GM18870 (cell line): ENCODE results near the gene DUSP7.

ENCODE experiments used
- ATAC-seq: cut with Tn5 transposase; IDR thresholded peaks from one replicate; pipeline ENCODE4 v1.9.1; 2021; ENCODE audit warnings: moderate library complexity; ENCODE audit not compliant: unreplicated experiment

The DUSP7 gene

DNA sequence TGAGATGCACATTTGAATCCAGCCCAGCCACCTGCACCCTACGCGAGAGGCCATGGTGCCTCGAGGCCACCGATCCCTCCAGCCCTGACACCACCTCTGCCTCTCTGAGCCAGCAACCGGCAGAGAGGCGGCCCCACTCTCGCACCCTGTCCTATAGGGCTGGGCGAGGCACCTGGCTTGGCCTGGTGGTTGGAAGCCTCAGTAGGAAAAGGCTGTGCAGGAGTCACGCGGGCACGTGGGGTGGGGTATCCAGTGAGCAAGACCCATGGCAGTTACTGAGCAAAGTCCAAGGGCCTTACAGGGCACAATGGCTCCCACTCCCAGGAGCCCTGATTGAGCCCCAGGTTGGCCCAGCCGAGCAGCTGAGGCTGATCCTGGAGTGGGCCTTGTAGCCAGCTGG lies 12.4 kb upstream of the DUSP7 start:
- no peak for ATAC-seq

DNA sequence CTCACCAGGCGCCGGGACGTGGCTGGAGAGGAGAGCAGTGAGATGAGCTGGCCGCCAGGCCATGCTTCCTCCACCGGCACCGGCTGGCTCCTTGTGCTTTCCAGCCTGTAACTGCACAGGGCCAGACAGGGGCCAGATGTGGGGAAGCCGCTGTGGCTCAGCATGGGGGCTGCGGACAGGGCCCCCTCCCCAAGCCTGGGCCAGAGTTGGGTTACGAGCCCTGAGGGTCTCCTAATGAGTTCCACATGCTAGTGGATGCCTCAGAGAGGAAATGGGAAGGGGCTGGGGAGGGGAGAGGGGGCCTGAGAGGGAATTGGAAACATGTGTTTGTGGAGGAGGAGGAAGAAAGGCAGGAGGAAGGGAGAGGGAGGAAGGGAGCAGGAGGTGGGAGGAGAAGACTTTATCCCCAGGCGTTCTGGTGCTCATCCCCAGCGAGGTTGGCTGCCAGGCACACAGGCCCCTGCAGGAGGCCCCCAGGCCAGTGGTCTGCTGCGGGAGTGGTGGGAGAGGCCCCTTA lies 11.7 kb upstream of the DUSP7 start:
- ATAC-seq, result no peak

DNA sequence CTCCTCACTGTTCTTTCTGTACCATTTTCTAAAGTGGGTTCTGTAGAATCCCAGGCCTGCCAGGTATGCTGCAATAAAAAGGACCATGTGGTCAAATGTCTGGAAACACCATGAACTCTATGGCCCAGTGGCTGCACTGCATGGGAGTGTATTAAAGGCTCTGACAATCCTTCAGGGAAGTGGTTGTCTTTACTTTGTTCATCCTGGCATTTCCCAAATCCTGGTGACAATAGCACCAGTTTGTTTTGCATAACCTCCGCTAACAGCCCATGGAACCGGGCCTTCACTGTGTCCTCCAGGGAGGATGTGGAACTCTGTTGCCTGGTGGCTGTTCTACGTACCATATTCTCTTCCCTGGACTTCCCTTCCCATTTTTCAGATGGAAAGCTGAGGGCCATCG lies 11.2 kb upstream of the DUSP7 start:
- no peak for ATAC-seq

DNA sequence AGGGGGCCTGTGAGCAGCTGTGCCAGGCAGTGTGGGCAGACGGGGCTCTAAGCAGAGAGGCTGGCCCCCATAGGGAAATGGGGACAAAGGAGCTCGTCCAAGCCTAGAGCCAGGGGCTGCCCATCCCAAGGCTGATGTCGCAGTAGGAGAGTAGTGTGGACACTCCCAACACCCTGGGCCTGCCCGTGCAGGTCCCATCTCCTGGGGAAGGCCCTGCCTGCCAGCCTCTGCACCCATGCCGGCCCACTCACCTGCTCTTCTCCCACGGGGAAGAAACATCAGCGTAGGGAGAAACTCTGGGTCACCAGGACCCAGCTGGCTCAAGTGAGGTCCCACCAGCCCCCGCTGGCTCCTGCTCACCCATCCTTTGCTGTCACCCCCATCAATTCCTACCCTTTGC lies 10.7 kb upstream of the DUSP7 start:
- no peak for ATAC-seq

DNA sequence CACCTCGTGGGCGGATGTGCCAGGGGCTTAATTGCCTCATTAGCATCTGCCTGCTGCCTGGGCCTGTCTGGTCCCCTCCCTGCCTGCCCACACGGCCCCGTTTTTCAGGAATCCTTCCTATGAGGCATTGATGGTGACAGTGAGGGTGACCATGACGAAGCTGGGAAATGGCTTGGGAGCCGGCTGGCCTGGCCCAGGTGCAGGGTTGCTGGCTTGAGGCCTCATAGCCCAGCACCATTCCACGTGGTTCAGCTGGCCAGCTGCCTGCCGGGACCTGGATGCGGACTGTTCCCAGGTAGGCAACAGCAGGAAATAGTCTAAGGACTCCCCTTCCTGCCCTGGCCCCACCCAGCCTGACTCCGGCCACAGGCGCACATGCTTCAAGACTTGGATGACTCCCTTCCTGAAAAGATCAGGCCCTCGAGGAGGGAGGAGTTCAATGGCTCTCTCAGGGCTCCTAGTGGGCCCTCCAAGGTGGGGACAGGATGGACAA lies 8.9 kb upstream of the DUSP7 start:
- no peak for ATAC-seq

DNA sequence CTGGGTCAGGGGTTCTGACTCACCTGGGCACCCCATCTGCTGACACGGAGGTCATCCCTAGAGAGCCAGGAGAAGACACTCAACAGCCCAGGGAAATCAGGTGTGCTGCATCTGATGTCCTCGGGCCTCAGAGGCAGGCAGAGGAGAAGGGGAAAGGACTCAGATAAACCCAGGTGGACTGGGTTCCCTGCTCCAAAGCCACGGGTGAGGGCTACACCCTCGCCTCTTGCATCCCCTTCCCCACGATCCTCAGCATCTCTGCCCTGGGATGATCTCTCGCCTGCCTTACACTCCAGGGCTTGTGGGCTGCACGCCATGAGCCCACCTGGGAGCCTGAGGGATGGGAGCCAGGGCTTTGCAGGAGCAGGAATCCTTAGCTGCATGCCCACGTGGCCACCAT lies 8.2 kb upstream of the DUSP7 start:
- no peak for ATAC-seq

DNA sequence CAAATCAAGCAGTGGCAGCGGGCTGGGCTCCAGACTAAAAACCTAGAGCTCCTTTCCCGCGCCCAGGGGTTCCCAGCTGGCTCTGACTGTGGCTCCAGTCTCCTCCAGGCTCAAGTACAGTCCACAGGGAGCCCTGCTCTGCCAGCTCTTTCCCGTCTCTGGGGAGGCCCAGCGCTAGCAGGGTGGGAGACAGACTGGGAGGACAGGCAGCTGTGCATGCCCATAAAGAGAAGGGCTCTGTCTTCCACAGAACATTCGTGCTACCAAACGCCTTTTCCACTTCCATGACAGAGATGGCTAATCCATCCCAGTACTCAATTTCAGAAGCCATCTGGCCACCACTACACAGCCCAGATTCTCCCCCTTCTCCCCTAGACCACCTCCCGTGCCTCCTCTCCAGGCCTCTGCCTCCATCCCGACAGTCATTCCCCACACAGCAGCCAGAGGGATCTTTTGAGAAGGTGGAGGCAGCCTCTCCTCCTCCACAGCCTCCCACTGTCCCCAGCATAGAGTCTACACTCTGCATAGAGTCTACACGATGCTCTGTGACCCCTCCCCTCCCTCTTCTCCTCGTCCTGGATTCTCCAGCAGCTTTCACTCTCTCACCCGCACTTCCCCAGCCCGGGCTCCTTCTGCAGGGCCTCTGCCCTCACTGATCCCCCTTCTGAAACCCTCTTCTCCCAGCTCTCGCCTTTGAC lies 6.8 kb upstream of the DUSP7 start:
- ATAC-seq, result no peak

DNA sequence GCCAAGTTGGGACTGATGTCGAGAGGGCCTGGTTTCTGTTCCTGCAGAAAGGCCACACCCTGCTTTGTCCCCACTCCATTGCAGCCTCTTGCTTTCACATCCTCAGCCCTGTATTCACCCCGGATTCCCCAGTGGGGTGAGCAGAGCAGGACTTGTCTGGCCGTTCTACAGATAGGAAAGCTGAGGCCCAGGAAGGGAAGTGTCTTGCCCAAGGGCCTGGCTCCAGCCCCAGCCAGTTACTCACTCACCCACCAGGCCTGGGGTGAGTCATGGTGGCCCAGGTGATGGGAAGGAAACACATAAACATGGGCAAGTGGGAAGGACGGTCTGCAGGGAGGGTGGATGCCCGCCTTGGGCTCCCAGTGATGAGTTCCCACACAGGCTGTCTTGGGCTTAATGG lies 6.1 kb upstream of the DUSP7 start:
- ATAC-seq, result no peak

DNA sequence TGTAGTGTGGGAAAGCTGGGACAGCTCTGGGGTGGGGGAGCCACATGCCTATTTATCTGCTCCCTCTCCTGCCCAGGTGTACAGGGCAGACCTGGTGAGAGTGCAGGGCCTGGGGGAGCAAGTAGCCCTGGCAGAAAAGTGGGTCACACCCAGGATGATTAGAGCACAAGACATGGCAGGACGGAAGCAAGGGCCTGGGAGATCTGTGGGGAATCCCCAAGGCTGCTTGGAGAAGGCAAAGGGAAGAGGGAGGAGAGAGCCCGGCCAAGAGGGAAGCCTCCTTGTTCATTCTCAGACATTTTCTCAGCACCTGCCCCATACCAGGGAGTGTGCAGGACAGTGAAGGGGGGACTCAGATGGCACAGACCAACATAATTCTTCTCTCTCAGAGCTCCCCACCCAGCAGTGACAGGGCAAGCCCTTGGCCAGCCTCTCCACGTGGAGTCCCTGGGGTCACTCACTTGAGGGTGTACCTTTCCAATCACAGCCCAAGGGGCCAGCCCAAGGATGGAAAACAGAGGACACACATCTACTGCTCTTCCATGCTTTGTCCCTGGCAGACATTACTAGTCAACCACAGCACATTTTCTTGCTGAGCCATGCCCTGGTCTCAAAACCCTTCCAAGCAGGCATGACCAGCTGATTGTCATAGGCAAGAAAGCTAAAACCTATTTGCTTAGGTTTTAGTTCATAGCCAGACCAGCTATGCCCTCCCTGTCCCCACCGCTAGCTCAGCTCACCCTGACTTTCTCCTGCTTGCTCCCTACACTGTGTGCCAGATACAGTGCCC lies 4.9 kb upstream of the DUSP7 start:
- ATAC-seq, result no peak

DNA sequence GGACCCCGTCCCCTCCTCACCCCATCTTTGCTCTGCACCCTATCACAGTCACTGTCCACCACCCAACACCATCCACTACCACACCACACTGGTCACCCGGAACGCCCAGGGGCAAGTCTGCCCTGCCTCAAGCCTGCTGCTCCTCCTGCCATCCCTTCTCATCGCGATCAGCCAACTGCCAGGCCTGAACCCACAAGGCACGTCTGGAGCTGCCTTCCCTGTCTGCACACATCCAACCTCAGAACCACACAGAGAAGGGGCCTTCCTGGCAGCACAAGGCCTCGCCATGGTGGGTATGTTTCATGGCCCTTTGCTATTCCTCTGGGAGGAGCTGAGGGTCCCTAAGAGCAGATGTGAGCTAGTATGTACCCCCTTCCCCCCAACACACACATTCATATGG lies 3.4 kb upstream of the DUSP7 start:
- ATAC-seq, result no peak

DNA sequence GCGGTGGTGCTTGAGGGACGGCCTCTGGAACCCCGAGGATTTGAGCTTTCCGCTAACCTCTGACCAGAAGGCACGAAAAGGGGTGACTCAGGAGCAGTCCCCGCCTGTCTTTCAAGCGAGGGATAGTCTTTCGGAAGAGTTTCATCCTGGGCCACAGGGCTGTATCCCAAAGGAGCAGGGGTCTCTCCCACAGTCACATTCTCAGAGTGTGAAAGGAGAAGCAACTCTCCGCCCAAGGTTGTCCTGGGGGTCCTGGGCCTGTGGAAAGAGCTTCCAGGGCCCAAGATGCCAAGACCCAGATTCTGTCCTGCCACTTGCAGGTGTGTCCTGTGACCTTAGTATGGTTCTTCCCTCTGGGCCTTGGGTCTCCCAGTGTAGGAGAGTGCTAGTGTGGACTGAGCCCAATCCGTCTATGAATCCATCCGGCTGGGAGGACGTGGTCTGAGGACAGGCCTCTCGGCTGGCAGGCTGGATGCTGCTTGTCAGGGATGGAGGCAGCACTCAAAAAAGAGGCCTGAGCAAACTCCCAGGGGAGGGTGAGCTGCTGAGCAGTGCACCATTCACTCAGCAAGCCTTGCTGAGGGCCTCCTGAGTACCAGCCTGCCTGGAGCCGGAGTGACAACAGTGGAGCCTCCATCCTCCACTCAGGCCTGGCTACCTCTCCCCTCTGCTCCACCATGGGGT lies 1.6 kb upstream of the DUSP7 start:
- ATAC-seq, result no peak

DNA sequence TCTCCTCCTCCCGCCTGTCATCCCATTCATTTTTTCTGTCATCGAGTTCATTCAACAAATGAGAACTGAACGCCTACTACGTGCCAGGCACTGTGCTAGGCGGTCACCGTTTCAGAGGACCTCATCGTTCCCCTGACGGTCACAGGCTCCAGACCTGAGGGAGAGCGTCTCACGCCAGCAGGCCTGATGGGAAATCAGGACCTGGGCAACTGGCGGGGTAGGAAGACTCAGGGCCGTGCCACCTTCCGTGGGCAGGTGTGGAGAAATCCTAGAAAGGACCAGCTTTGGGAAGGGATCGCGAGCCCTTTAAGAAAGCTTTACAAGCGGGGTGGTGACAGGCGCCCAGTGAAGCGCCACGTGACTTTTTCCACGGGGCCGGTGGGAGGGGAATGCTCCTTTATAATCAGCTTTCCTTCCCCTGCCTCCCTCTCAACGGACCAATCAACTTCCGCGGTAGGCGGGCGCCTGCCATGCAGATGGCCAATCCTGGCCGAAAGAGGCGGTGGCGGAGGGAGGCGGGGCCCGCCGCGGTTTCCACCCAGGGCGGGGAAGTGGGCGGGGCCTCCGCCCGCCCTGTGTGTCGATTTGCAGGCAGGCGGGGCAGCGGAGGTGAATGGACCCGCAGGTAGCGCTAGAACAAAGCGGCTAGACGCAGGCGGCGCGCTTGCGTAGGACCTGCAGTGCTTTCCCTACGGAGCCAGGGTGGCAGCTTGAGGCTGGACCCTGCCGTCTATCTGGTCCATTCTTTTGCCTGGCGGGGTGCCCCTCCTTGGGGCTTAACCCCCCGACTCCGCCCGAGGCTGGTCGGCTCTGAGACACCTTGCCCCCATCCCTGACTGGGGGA lies 819 bp upstream of the DUSP7 start:
- peak; percentile 79 for ATAC-seq

DNA sequence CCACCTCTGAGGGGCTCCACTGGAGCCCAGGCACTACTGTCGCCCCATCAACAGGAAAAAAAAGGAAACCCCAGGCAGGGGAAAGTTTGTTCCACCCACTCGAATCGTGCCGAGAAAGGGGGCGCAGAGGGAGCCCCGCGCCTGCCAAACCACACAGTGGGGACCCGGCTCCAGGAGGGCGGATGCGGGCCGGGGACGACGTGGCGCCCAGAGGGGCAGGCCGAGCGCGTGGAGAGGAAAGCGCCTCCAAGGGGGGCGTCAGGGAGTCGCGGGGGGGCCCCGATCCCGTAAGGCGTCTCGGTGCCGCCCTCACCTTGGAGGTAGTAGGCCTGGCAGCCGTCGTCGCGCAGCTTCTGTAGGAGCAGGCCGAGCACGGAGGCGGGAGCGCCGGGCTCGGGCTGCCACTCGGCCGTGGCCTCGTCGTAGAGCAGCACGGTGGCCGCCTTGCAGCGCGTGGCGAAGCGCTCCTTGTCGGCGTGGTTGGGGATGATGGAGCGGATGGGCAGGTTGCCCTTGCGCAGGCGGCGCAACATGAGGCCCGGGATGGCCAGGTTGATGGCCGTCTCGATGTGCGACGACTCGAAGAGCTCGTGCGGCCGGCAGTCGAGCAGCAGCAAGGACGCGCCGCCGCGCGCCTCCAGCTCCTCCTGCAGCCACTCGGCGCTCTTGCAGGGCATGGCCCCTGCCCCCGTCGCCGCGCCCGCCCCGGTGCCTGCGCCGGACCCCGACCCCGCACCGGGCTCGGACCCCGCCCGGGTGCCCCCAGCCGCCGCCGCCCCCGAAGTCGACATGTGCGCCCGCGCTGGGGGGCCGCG lies 627 bp downstream of the DUSP7 start:
- no peak for ATAC-seq

DNA sequence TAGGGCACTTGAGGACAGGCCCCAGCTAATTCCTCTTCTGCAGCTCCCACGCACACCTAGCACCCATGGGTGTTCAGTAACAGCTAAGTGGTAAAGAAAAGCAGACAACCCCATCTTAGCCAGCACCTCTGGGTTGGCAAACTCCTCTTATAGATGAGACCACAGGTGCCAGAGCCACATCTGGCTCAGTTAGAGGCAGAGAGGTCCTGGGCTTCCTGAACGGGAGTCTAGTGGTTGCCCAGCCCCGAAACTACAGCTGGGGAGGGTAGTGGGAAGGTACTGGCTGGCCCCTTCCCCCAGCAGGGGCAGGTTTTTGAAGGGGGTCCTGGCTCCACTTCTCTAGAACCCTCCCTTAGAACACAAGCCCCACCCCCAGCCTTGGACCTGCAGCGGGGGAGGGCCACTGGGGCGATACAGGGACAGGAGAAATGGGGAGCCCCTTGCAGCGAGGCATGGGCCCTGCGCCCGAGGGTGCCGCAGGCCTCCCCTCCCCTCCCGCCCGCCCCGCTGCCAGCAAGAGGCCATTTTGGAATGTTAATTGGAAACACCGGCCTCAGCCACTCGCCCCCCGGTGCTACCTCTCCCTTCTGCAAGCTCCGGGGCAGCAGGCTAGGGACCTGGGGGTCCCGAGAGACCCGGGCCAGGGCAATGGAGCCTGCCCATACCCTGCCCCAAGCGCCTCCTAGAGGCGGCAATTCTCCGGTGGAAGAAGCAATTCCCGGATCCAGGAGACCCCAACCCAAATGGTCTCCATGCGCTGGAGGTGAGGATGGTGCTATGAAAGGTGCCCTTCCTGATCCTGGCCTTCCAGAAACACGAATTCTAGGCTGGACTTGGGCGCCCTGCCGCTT lies 1.5 kb downstream of the DUSP7 start:
- no peak for ATAC-seq

DNA sequence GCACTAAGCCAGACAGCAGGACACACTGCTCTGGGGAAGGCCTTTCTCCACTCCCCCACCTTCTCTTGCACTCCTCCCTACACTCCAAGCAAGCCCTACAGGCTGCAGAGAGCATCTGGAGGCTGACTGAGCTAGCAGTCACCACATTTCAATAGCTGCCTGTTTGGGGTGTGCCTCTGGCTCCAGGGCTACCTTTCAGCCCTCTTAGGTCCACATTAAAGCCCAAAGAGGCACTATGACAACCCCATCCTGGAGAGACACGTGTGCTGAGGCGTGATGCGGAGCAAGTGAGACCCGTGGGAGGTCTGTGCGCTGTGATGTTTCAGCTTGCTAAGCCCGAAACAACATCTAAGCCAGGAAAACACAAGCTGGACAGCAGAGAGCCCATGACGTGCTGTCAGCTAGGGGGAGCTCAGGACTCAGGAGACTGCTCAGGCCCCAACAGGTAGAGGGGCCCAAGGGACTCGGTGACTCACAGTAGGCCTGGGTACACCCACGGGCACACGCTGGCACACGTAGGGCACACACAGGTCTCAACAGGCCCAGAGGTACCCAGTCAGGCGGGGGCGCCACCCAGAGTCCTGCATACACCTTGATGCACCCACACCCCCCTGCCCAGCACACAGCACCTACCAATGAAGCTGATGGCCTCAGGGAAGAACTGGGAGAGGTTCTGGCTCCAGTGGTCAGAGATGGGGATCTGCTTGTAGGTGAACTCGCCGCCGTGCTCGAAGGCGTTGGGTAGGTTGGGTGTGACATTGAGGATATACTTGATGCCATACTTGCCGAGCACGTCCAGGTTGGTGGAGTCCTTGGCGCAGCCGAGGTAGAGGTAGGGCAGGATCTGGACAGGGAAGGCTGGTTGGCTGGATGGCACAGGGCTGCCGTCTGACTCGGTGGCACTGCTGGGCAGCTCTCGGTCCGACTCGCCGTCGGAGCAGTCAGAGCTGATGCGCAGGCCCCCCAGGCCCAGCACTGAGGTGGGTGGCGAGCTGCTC lies 2.8 kb downstream of the DUSP7 start:
- ATAC-seq, result no peak

DNA sequence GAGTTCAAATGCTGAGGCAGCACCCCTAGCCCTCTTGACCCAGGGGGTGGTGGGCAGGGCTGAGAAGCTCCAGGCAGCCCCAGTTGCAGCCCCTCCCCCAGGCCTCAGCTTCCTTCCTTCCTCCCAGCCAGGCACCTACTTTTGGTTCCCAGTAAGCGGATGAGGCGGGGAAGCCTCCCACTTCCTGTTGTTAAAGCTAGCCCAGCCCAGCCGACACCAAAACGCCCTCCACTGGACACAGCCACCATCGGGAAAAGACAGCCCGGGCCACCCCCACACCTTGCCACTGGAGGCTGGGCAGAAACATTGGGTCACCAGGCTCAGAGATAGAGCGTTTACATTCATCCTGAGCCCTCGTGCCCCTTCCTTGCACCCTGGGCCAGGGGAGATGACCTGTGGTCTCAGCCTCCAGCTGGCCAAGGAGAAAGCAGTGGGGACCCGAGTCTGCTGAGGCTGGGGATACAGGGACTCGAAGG lies 3.5 kb downstream of the DUSP7 start:
- no peak for ATAC-seq

DNA sequence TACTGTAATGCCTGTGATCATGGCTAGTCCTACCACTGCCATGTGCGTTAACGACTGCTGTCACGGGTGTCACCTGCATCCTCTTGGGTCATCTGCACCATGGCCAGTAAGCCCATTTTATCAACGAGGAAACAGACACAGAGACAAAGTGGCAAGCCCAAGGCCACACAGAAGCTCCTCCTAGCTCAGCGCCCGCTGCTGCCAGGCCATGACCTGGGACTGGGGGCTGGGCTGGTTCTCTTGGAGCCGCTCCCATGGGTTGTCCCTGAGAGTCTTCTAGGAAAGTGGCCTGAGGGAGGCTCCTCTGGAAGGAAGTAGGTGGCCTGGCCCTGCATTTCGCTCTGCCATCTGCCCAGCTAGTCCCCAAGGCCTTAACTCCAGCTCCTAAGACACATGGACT lies 4.9 kb downstream of the DUSP7 start:
- no peak for ATAC-seq

DNA sequence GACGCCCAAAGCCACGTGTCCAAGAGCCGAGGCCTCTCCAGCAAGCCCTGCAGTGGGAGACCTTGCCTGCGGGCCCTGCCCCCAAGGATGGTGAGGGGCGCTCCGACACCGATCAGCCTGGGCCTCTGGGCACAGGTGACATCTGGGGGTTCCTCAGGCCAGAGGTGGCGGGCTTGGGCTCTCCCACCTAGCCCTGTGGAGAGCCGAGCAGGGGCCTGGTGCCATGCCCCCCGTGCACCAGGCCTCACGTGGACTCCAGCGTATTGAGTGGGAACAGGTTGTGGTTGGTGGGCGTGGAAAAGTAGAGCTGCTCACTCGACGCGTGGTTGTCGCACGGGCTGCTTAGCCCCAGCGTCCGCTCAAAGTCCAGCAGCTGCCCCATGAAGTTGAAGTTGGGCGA lies 5.8 kb downstream of the DUSP7 start:
- ATAC-seq, result no peak
